GM18498 (cell line): ENCODE measurements around the gene KBTBD7.
A peak's percentile ranks its signal among the peaks of the same experiment; 100 is the strongest.
"Not testable (repeated sequence)": the region's sequence is repeated elsewhere in the genome, so short reads cannot be mapped to it uniquely, and the experiment has no call there.

Experiments used
- ATAC-seq: cut with Tn5 transposase; IDR thresholded peaks from one replicate; pipeline ENCODE4 v1.9.1; 2021; ENCODE audit warnings: mild to moderate bottlenecking, moderate library complexity; ENCODE audit not compliant: unreplicated experiment

The KBTBD7 gene

DNA sequence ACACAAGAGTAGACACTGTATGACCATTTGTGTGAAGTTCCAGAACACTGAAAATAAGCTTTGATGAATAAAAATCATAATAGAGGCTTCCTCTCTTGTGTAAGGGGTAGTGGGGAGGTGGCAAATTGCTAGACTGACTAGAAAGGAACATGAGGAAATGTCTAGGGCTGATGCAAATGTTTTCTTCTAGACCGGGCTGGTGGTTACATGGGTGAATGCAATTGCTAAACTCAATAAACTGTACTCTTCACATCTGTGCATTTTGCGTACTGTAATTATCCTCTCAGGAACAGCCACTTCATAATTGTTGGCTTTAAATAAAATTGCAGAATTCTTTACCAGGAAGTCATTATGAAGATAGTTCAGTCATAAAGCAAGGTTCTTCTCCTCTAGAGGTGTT is 5.2 kb upstream of the KBTBD7 start:
- ATAC-seq = peak; percentile 77

DNA sequence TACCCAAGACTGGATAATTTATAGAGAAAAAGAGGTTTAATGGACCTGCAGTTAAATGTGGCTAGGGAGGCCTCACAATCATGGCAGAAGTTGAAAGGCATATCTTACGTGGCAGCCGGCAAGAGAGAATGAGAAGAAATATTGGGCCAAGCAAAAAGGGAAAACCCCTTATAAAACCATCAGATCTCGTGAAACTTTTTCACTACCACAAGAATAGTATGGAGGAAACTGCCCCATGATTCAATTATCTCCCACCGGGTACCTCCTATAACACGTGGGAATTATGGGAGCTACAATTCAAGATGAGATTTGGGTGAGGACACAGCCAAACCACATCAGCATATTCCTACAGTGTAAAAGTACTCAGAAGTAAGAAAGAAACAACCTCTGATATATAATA is 4.7 kb upstream of the KBTBD7 start:
- no peak for ATAC-seq

DNA sequence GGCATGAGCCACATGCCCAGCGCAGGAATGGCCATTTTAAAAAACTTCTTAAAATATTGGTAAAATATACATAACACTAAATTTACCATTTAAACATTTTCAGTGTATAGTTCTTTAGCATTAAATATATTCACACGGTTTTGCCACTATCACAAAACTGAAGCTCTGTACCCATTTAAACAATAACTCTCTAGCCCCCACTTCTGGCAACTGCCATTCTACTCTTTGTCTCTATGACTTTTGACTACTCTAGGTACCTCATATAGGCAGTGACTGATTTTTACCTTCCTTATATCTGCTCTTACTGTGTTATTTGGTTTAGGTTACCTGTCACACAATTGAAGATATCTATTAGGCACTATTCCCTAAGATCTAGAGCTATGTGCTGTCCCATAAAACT is 2.3 kb upstream of the KBTBD7 start:
- no peak for ATAC-seq

DNA sequence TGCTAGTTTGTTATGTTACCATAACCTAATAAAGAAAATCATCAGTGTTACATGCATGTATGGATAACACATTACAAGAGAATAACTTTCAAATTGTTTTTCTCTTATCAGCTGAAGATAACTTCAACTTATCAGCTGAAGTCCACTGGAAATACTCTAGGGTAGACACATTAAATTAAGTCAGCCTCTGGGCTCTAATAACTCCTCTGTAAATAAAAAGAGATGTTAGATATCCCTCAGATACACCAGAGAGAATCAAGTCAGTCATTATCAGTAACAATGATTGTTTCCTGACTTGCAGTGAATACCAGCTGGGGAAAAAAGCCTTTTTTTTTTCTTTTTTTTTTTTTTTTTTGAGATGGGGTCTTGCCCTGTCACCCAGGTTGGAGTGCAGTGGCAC is 1.6 kb upstream of the KBTBD7 start:
- no peak for ATAC-seq

DNA sequence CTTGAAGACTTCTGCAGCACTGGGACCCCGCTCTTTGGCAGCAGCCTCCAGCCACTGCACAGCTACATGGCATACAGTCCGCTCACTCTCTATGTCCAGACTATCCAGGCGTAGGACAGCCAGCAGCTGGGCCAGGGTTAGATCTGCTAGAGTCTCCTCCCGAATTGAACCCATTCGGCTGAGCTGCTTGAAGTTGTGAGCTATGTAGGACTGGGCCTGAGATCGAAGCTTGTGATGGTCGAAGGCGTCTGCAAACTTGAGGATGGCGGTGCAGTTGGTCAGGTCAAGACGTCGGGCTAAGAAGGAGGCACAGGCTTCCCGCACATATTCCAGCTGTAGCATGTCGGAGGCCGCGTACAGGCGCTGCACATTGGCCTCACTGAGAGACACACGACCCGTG is 900 bp downstream of the KBTBD7 start:
- no peak for ATAC-seq

DNA sequence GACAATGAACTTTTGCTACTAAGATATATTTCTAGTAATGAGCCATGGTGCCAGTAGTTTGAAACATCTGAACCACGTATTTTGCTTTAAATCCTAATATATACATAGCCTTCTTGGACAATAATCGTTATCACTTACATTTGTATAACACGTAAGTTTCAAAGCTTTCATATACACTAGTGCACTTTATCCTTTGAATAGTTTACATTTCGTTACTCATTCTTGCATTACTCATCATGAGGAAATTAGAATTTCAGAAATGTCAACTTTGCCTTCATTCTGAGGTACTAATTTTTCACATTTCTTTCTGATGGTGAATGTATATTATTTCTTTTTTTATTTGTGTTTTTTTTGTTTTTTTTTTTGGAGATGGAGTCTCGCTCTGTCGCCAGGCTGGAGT is 5.8 kb downstream of the KBTBD7 start:
- ATAC-seq = no peak

DNA sequence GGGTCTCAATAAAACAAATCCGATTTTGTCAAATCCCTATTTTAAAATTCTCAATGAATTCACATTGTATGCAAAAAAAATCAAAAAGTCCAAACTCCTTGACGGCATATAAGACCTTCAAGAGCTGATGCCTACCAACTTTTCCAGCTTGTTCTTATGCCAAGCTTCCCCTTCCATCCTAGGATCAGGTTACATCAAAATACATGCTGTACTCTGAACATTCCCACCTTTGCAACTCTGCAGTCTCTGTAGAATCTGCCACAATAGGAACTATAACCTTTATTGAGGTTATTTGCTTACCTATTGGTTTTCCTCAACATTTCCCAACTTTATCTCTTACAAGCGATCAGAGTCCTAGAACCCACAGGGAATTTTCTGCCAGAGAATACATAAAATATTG is 7.9 kb downstream of the KBTBD7 start:
- no peak for ATAC-seq

DNA sequence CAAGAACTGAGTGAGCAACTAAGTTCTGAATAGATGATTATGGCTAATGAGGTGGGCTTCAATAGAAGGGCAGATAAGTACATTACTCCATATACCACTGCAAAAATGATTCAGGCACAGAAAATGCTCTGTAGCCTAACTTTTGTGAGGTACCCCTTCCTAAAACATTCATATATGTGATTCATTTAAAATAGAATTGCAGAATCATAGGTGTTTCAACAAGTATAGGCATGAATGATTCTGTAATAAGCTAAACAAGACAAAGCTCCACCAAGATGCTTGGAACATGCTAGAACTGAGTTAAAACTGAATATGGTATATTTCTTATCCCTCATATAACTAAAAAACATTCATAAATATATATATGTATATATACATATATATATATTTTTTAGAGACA is 12.1 kb downstream of the KBTBD7 start:
- ATAC-seq = no peak

DNA sequence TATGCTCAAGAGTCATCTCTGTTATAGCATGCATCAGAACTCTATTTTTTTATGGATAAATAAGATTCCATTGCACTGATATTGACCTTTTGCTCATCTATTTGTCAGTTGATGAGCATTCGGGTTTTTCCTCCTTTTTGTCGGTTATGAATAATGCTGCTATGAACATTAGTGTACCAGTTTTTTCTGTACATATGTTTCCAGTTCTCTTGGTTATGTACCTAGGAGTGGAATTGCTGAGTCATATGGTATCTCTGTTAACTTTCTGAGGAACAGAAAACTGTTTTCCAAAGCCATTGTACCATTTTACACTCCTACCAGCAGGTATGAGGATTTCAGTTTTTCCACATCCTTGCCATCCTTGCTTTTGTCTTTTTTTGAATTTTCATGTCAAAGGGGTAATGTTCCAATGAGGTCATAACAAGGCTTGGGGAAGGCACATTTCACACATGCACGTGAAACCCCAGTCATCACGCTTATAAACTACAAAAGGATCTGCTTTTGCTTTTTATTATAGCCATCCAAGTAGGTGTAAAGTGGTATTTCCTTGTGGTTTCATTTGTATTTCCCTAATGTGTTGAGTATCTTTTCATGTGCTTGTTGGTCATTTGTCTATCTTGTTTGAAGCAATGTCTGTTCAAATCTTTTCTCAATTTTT is 14.6 kb downstream of the KBTBD7 start:
- ATAC-seq = no peak

DNA sequence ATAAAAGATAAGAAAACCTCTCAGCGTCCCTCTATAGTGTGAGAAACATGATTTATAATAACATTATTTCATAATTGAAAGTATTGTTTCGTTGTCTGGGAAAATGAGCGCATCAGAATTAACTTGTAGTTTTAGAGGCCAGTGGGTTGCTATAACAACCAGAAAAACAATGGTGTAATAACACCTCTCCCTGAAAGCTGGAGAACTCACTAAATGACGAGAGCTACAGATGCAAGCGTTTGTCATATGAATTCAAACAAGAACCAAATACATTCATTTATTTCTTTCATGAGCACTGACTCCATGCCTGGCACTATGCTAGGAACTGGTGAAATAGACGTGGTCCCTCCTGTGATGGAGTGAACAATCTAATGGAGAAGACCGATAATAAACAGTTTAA is 16.3 kb downstream of the KBTBD7 start:
- no peak for ATAC-seq

DNA sequence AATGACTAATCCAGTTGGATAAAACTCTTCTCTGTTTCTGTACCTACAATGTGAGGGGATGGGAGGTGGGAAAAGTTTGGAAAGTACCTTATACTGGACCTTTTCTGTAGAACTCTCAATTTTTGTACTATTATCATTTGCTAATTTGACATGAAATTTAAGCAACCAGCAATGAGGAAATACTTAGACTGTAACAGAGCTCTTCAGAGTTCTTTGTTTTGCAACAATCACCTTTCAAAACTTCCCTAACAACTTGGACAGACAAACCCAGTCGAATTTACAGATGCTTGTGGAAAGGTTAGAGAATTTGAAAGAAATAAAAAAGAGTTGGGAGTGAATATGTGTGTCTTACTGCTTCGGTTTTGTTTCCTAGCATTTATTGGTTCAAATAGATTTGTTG is 16.8 kb downstream of the KBTBD7 start:
- no peak for ATAC-seq

DNA sequence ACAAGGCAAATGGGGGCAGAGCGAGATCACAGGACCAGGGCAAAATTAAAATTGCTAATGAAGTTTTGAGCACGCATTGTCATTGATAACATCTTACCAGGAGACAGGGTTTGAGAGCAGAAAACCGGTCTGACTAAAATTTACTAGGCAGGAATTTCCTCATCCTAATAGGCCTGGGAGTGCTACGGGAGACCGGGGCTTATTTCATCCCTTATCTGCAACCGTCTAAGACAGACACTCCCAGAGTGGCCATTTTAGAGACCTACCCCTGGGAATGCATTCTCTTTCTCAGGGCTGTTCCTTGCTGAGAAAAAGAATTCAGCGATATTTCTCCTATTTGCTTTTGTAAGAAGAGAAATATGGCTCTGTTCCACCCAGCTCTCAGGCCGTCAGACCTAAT is 18.8 kb downstream of the KBTBD7 start:
- ATAC-seq = not testable (repeated sequence)

DNA sequence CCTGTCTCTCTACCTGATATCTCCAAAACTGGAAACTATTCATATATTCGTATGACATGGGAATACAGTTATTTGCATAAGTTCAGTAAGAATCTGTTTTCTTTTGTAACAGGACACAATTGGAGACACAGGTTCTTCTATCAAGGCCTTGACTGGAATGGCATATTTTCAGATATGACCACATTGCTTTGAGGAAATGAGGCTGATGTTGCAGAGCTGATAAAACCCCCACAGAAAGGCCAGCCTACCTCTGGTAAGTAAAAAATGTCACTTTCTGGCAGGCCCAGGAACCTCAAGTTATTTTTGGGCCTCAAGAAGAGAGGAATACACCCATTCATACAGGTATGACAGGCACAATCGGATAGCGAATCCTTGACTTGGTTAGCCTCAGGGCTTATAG is 32.2 kb downstream of the KBTBD7 start:
- ATAC-seq = no peak

DNA sequence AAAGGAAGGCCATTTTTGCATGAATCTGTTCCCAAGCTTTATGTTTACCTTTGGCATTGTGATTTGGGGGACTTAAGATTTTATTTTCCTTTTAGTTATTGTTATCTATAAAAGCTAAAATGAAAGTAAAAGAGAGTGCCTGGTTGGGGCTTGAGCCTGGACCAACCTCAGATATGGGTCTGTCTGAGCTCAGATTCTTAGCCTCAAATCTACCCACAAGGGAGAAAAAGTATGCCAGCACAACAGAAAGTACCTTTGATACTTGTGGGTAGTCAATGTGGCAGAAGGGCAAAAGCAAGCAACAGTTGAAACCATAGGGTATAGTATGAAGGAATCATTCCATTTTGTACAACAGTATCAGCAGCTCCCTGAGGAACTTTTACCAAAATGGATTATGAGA is 35.2 kb downstream of the KBTBD7 start:
- ATAC-seq = no peak

DNA sequence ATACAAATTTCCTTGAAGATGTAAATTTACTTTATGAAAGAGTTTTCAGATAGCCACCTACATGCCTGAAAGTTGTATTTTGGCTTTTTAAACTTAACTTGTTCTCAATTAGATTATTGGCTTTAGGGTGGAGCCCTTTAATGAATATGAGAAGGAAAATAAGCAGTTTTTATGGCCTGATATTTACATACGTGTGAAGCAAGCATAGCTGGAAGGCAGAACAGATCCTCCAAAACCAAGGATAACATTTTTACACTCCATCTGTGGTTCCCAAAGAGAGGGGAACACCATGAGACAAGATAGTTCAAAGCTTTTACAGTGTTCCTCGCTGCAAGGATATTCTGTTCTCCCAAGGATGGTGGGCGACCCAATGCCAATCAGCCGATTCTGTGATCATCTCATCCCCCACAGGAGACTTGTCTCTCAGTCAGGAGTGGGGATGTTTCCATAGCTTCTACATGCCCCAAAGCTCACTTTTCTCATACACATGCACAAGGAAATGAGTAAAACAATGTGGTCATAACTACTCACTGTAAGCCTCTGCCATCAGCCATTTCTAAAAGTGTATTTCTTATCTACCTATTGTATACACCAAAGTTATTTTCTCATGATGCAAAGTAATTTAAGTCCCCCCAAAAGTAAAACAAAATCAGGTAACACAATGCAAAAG is 37.2 kb downstream of the KBTBD7 start:
- ATAC-seq = no peak

DNA sequence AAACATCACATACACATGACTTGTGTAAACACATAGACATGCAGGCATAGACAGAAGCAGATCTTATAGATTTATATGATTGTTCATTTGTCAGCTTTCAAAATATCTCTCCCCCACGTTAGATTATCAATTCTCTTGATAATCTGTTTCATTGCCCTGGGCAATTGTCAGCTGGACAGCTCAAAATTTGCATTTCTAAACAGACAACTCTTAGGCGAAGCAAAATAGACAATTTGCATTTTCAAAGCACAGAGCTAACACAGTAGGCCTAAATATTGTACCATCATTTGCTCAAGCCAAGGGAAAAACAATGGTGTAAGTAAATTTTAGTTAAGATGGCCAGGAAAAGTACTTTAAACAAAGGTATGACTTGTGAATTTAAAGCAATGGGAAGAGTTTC is 37.7 kb downstream of the KBTBD7 start:
- ATAC-seq = no peak

DNA sequence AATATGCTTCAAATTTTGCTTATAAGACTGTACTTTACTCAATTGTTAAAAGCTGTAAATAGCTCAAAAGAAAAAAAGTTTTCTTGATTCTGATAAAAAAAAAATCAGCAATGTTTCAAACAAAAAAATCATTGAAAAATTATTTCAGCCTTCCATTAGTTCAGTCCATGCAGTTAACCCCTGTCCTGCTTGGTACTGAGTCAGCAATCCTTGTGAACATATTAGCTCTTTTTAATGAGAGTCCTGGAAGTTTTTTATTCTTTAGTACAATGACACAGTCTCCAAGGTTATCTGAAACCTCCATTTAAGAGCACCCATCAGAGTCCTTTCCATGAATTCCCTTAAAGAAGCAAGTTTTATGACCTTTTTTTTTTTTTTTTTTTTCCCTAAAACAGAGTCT is 40.3 kb downstream of the KBTBD7 start:
- no peak for ATAC-seq

DNA sequence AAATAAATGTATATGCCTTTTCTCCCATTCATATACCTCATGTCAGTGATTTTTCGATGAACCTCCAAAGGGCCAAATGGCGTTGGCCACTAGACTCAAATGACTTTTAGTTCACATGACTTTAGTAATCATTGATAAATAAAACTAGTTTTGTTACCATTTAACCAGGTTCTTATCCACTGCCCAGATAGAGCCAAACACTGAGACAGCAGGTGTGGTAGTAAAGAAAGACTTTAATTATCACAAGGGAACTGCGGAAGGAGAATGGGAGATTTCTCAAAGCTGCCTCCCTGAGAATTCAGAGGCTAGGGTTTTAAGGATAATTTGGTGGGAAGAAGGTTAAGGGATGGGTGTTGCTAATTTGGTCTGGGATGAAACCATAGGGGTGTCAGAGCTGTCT is 42.4 kb downstream of the KBTBD7 start:
- ATAC-seq = no peak

DNA sequence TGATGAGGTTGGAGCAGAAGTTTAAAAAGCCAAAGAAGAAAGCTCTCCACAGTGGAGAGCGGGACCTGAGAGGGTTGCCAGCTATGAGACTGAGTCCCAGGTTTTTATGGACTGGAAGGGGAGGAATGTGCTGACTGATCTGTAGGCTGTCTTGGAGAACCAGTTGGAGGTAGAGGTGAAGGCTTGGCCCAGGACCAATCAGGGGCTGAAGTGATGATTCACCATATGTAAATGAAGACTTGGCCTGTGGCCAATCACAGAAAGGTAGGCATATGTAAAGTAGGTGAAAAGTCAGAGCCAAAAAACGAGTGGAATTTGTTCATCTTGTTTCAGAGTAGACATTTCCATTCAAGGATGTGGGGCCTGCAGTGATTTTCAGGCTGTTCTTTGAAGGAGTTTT is 44.3 kb downstream of the KBTBD7 start:
- no peak for ATAC-seq

DNA sequence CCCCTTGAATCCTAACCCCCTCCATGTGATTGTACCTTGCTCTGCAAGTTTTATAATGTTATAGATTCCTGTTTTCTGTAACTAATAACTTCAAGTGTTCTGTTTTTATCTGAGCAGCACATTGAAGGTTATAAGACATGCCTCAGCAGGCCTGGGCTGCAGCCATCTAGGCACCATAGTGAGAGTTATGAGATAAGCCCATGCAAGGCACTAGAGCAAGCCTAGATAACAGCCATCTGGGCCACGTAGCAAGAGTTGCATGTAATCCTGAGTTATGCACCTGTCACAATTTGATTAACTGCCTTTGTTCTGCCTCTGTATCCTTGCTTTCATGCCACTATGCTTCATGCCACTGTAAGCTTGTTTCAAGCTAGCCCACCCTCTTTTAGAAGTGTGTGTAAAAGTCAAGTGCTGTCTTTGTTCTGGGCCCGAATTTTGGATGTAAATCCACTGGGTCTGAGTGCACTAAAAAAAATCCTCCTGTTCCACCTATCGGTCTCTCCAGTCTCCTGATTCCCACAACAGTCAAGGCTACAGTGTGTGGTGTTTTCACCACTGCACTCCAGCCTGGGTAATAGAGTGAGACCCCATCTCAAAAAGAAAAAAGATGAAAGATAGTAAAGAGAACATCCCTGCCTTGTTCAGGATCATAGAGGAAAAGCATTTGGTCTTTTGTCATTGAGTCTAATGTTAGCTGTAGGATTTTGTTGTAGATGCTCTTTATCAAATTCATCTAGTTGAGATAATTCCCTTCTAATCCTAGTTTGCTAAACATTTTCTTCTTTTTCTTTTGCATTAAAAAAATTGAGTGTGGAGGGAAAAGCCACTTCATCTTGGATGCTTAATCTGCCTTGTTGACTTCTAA is 45.7 kb downstream of the KBTBD7 start:
- no peak for ATAC-seq

DNA sequence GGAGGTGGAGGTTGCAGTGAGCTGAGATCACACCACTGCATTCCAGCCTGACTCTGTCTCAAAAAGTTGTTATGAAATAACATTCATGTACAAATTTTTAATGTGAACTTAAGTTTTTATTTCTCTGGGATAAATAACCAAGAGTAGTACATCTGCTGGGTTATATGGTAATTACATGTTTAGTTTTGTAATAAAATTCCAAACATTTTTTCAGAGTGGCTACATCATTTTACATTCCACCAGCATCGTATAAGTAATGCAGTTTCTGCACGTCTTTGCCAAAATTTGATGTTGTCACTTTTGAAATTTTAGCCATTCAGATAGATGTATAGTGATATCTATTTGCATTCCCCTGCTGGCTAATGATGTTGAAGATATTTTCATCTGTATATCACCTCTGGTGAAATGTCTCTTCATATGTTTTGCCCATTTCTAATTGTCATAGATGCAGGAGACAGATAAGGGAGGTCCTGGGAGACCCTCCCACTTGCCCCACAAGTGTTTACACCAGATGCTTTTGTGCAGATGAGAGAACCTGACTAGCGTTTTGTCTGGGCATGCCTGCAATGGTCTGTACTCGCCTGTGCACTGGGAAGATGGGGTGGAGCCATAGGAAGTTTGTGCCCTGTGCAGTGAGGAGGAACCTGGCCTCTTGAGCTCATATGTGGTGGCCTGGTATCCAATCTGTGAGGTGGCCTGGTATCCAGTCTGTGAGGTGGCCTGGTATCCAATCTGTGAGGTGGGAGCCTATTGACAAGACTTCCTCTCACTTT is 49.0 kb downstream of the KBTBD7 start:
- ATAC-seq = no peak
